GM12878 (cell line): ENCODE data around the gene PLGRKT. TPM values are rescaled to one million over a fixed set of nuclear protein-coding genes. Genes with fewer than 3 reads are reported as not detected.
A peak's percentile ranks its signal among the peaks of the same experiment; 100 is the strongest.

Source experiments
- ATF7 ChIP-seq: fragments of 450-650 bp; IDR thresholded peaks from 2 replicates; pipeline ENCODE4 v1.6.1; 2016; ENCODE audit warnings: low read depth, mild to moderate bottlenecking
- CHD2 ChIP-seq: IDR thresholded peaks from 2 replicates; pipeline ENCODE4 v1.6.1; 2011; ENCODE audit warnings: low read depth, low read length, improper control_type of control experiment, borderline replicate concordance
- CREB1 ChIP-seq: IDR thresholded peaks from 2 replicates; pipeline ENCODE4 v1.6.1; 2012; ENCODE audit warnings: low read depth, mild to moderate bottlenecking, inconsistent platforms
- HDGF ChIP-seq: fragments of 450-650 bp; IDR thresholded peaks from 2 replicates; pipeline ENCODE4 v1.6.1; 2016; ENCODE audit warnings: antibody characterized with exemption
- IKZF2 ChIP-seq, 2 experiments: fragments of 450-650 bp; IDR thresholded peaks; 2 replicates each; pipeline ENCODE4 v1.6.1; 2017; ENCODE audit warnings: mild to moderate bottlenecking in 2 of 2, moderate library complexity in 2 of 2
- MTA2 ChIP-seq: fragments of 450-650 bp; IDR thresholded peaks from 2 replicates; pipeline ENCODE4 v1.6.1; 2016; ENCODE audit warnings: low read depth, mild to moderate bottlenecking, moderate library complexity
- SMC3 ChIP-seq: IDR thresholded peaks from 2 replicates; pipeline ENCODE4 v1.6.1; 2011; ENCODE audit warnings: low read length, improper control_type of control experiment, borderline replicate concordance
- ZZZ3 ChIP-seq: IDR thresholded peaks from 2 replicates; pipeline ENCODE4 v1.6.1; 2011; ENCODE audit warnings: low read depth; ENCODE audit not compliant: control insufficient read depth, insufficient read length
- polyA plus RNA-seq, 11 experiments: library from polyadenylated mRNA; depleted of rRNA in 4 of 11; unstranded in 6 of 11; stranded (reverse) in 5 of 11; fragments of >200 nt; fragmentation: Nextera tagmentation in 4 of 11; fragmentation: Illumina TruSeq in 1 of 11; extraction: Ambion mirVana in 4 of 11; extraction: Trizol in 1 of 11; gene quantifications; 1 replicate in 1 of 11; 2 replicates in 10 of 11; pipeline versions ENCODE4 v1.2.1 to v1.2.3, GENCODE V29; 2011 to 2016; ENCODE audit warnings: inconsistent platforms in 2 of 11, missing spikeins in 2 of 11, low read depth in 1 of 11
- total RNA-seq, 4 experiments: library from RNA; depleted of rRNA in 3 of 4; stranded (reverse); fragments of >200 nt in 3 of 4; fragmentation: Illumina TruSeq in 1 of 4; extraction: Trizol in 1 of 4; gene quantifications; 2 replicates each; pipeline versions ENCODE4 v1.2.1 to v1.2.3, GENCODE V29; 2013 to 2021
- TF ChIP-seq, protein P1 (sequence below): fragments of 450-650 bp; IDR thresholded peaks from 2 replicates; pipeline ENCODE4 v1.6.1; 2017; ENCODE audit warnings: mild to moderate bottlenecking, moderate library complexity
- TF ChIP-seq, protein P2 (sequence below): fragments of 450-650 bp; formaldehyde crosslinking; IDR thresholded peaks from 2 replicates; pipeline ENCODE4 v1.4.0; 2020; ENCODE audit warnings: mild to moderate bottlenecking, moderate library complexity
- TF ChIP-seq, protein P3 (sequence below): fragments of 450-650 bp; IDR thresholded peaks from 2 replicates; pipeline ENCODE4 v1.6.1; 2018; ENCODE audit warnings: mild to moderate bottlenecking, low read depth, moderate library complexity; ENCODE audit not compliant: partially characterized antibody

PLGRKT gene
- total and polyA plus RNA-seq, 10 of the 15 experiments (the other 5 are each of a cell fraction or from before 2014, with no cell fraction given) = 25.2 to 72.3 (median 38.4) TPM

DNA sequence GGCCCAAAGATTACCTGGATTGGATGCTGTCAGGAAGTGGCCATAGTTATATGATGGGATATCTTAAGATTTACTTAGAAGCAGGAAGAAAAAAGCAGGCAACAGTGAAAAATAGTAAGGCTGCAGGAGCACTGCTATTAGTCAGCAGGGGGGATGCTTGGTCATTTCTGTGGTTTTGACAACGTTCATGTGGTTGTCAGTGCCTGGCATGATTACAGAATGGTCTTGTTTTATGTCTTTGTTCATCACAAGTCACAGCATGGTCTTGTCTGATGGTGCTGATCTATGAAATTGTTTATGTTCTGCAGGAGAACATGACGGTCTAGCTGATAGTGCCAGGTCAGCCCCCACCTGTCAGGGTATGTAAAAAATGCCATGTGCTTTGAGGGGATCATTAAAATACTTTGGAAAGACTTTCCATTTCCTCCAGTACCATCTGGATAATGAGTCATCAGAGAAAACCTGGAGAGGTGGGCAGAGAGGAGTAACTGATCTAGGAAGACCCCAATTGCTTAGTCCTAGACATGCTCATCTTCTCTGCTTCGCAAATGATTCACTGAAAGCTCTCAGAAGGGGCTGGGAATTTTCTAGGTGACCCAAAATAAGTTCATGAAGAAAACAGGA lies 48.5 kb downstream of the PLGRKT start (continued):
- TF ChIP-seq, protein P1, sequence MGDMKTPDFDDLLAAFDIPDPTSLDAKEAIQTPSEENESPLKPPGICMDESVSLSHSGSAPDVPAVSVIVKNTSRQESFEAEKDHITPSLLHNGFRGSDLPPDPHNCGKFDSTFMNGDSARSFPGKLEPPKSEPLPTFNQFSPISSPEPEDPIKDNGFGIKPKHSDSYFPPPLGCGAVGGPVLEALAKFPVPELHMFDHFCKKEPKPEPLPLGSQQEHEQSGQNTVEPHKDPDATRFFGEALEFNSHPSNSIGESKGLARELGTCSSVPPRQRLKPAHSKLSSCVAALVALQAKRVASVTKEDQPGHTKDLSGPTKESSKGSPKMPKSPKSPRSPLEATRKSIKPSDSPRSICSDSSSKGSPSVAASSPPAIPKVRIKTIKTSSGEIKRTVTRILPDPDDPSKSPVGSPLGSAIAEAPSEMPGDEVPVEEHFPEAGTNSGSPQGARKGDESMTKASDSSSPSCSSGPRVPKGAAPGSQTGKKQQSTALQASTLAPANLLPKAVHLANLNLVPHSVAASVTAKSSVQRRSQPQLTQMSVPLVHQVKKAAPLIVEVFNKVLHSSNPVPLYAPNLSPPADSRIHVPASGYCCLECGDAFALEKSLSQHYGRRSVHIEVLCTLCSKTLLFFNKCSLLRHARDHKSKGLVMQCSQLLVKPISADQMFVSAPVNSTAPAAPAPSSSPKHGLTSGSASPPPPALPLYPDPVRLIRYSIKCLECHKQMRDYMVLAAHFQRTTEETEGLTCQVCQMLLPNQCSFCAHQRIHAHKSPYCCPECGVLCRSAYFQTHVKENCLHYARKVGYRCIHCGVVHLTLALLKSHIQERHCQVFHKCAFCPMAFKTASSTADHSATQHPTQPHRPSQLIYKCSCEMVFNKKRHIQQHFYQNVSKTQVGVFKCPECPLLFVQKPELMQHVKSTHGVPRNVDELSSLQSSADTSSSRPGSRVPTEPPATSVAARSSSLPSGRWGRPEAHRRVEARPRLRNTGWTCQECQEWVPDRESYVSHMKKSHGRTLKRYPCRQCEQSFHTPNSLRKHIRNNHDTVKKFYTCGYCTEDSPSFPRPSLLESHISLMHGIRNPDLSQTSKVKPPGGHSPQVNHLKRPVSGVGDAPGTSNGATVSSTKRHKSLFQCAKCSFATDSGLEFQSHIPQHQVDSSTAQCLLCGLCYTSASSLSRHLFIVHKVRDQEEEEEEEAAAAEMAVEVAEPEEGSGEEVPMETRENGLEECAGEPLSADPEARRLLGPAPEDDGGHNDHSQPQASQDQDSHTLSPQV = no peak
- no peak for TF ChIP-seq ZZZ3
- peak; percentile 28; the same call in 1 of the 2 replicates for TF ChIP-seq MTA2
- TF ChIP-seq CHD2 = peak; percentile 18; the same call in 1 of the 2 replicates
- TF ChIP-seq IKZF2 (IDR thresholded peaks at IDR 0.05) = peak; percentile 19 to 40; a peak in 3 of 4 replicates
- TF ChIP-seq ATF7 = 0 out of 2 replicates have a peak, but pooled peaks have one; percentile 27
- TF ChIP-seq, protein P2, sequence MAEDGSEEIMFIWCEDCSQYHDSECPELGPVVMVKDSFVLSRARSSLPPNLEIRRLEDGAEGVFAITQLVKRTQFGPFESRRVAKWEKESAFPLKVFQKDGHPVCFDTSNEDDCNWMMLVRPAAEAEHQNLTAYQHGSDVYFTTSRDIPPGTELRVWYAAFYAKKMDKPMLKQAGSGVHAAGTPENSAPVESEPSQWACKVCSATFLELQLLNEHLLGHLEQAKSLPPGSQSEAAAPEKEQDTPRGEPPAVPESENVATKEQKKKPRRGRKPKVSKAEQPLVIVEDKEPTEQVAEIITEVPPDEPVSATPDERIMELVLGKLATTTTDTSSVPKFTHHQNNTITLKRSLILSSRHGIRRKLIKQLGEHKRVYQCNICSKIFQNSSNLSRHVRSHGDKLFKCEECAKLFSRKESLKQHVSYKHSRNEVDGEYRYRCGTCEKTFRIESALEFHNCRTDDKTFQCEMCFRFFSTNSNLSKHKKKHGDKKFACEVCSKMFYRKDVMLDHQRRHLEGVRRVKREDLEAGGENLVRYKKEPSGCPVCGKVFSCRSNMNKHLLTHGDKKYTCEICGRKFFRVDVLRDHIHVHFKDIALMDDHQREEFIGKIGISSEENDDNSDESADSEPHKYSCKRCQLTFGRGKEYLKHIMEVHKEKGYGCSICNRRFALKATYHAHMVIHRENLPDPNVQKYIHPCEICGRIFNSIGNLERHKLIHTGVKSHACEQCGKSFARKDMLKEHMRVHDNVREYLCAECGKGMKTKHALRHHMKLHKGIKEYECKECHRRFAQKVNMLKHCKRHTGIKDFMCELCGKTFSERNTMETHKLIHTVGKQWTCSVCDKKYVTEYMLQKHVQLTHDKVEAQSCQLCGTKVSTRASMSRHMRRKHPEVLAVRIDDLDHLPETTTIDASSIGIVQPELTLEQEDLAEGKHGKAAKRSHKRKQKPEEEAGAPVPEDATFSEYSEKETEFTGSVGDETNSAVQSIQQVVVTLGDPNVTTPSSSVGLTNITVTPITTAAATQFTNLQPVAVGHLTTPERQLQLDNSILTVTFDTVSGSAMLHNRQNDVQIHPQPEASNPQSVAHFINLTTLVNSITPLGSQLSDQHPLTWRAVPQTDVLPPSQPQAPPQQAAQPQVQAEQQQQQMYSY = no peak
- no peak for TF ChIP-seq HDGF
- TF ChIP-seq SMC3 = no peak
- TF ChIP-seq CREB1 = 0 out of 2 replicates have a peak, but pooled peaks have one; percentile 39
- TF ChIP-seq, protein P3, sequence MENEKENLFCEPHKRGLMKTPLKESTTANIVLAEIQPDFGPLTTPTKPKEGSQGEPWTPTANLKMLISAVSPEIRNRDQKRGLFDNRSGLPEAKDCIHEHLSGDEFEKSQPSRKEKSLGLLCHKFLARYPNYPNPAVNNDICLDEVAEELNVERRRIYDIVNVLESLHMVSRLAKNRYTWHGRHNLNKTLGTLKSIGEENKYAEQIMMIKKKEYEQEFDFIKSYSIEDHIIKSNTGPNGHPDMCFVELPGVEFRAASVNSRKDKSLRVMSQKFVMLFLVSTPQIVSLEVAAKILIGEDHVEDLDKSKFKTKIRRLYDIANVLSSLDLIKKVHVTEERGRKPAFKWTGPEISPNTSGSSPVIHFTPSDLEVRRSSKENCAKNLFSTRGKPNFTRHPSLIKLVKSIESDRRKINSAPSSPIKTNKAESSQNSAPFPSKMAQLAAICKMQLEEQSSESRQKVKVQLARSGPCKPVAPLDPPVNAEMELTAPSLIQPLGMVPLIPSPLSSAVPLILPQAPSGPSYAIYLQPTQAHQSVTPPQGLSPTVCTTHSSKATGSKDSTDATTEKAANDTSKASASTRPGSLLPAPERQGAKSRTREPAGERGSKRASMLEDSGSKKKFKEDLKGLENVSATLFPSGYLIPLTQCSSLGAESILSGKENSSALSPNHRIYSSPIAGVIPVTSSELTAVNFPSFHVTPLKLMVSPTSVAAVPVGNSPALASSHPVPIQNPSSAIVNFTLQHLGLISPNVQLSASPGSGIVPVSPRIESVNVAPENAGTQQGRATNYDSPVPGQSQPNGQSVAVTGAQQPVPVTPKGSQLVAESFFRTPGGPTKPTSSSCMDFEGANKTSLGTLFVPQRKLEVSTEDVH = no peak
